ENCODE data around the gene P2RY2. TPM values are rescaled to one million over a fixed set of nuclear protein-coding genes. Genes with fewer than 3 reads are reported as not detected.

Gene P2RY2
- total and polyA plus RNA-seq, 10 of the 15 experiments (the other 5 are each of a cell fraction or from before 2014, with no cell fraction given): 0.03 to 0.23 (median 0.17) TPM; not detected in 7

DNA sequence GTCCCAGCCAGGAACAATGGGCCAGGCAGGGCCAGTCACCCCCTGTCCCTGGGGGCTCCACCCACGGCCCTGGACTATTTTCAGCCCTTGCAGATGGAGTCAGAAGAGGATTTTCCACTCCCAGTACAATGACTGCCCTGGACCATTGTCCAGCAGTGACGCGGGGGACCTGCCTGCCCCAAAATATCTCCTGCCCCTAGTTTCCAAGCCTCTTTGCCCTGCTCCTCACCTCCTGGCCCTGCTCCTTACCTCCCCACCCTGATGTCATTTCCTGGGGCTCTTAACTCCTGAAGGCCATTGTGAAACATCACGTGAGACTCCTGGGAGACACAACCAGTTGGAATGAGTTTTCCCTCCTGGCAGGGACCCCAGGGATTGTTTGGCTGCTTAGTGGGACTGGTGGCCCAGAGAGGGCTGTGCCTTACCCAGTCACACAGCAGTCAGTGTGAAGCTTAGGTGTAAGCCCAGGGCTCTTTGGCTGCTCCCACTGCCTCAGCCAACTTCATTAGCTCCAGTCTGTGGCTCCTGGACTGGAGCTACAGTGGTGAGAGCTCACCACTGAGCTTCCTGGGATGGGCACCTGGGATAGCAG, 22.2 kb downstream of the P2RY2 start:
- ATAC-seq (no peak), DNase-seq (ENCODE audit: low read depth, low spot score) (no peak), FAIRE-seq (no peak)
- no peaks in the 10 kb centered on the region for H3K9me3 ChIP-seq (replicated peaks; ENCODE audit: control insufficient read depth, insufficient read depth, low read length)
- no peak overlapping the region for H2AFZ ChIP-seq (ENCODE audit: control insufficient read depth, low read depth, low read length)
- in situ Hi-C loops (cut with MboI) (loop anchor here (5.0 kb wide), 1 partner anchor 413 kb away; no protein-coding TSS in a partner anchor), intact Hi-C loops (cut with micrococcal nuclease; ENCODE audit: unreplicated experiment) (no loop called here)
- no peak overlapping the region for H3K4me3 ChIP-seq
- H3K4me1 ChIP-seq (ENCODE audit: control insufficient read depth, insufficient read depth, low read length): peaks cover 18% of the 10 kb centered on the region
- H4K20me1 ChIP-seq (ENCODE audit: control insufficient read depth, insufficient read depth): no peaks in the 10 kb centered on the region
- no peaks in the 10 kb centered on the region for H3K79me2 ChIP-seq (ENCODE audit: control insufficient read depth, insufficient read depth, low read length)
- no peaks in the 10 kb centered on the region for H3K36me3 ChIP-seq (ENCODE audit: control insufficient read depth in 2 of 2, insufficient read depth in 2 of 2, low read length in 1 of 2)
- BruUV-seq (replicated peaks): no TSS peak
- TF ChIP-seq YY1 (IDR thresholded peaks at IDR 0.05; ENCODE audit: low read depth, low read length) (no peak), ZNF24 (IDR thresholded peaks at IDR 0.05) (no peak), NR2C1 (IDR thresholded peaks at IDR 0.05) (no peak), MXI1 (IDR thresholded peaks at IDR 0.05; ENCODE audit: low read depth, low read length) (no peak), NR2F1 (conservative IDR thresholded peaks at IDR 0.05) (no peak), EZH2 (IDR thresholded peaks at IDR 0.05; ENCODE audit: borderline replicate concordance, control insufficient read depth, low read depth, low read length) (no peak), NRF1 (conservative IDR thresholded peaks at IDR 0.05; ENCODE audit: low read depth, low read length) (no peak), CREM (IDR thresholded peaks at IDR 0.05; ENCODE audit: low read depth) (no peak), CBFB (IDR thresholded peaks at IDR 0.05; ENCODE audit: low read depth) (no peak), HCFC1 (IDR thresholded peaks at IDR 0.05; ENCODE audit: low read length) (no peak)
- TF ChIP-seq, protein P1, sequence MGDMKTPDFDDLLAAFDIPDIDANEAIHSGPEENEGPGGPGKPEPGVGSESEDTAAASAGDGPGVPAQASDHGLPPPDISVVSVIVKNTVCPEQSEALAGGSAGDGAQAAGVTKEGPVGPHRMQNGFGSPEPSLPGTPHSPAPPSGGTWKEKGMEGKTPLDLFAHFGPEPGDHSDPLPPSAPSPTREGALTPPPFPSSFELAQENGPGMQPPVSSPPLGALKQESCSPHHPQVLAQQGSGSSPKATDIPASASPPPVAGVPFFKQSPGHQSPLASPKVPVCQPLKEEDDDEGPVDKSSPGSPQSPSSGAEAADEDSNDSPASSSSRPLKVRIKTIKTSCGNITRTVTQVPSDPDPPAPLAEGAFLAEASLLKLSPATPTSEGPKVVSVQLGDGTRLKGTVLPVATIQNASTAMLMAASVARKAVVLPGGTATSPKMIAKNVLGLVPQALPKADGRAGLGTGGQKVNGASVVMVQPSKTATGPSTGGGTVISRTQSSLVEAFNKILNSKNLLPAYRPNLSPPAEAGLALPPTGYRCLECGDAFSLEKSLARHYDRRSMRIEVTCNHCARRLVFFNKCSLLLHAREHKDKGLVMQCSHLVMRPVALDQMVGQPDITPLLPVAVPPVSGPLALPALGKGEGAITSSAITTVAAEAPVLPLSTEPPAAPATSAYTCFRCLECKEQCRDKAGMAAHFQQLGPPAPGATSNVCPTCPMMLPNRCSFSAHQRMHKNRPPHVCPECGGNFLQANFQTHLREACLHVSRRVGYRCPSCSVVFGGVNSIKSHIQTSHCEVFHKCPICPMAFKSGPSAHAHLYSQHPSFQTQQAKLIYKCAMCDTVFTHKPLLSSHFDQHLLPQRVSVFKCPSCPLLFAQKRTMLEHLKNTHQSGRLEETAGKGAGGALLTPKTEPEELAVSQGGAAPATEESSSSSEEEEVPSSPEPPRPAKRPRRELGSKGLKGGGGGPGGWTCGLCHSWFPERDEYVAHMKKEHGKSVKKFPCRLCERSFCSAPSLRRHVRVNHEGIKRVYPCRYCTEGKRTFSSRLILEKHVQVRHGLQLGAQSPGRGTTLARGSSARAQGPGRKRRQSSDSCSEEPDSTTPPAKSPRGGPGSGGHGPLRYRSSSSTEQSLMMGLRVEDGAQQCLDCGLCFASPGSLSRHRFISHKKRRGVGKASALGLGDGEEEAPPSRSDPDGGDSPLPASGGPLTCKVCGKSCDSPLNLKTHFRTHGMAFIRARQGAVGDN (IDR thresholded peaks at IDR 0.05): no peak
- TF ChIP-seq, protein P2, sequence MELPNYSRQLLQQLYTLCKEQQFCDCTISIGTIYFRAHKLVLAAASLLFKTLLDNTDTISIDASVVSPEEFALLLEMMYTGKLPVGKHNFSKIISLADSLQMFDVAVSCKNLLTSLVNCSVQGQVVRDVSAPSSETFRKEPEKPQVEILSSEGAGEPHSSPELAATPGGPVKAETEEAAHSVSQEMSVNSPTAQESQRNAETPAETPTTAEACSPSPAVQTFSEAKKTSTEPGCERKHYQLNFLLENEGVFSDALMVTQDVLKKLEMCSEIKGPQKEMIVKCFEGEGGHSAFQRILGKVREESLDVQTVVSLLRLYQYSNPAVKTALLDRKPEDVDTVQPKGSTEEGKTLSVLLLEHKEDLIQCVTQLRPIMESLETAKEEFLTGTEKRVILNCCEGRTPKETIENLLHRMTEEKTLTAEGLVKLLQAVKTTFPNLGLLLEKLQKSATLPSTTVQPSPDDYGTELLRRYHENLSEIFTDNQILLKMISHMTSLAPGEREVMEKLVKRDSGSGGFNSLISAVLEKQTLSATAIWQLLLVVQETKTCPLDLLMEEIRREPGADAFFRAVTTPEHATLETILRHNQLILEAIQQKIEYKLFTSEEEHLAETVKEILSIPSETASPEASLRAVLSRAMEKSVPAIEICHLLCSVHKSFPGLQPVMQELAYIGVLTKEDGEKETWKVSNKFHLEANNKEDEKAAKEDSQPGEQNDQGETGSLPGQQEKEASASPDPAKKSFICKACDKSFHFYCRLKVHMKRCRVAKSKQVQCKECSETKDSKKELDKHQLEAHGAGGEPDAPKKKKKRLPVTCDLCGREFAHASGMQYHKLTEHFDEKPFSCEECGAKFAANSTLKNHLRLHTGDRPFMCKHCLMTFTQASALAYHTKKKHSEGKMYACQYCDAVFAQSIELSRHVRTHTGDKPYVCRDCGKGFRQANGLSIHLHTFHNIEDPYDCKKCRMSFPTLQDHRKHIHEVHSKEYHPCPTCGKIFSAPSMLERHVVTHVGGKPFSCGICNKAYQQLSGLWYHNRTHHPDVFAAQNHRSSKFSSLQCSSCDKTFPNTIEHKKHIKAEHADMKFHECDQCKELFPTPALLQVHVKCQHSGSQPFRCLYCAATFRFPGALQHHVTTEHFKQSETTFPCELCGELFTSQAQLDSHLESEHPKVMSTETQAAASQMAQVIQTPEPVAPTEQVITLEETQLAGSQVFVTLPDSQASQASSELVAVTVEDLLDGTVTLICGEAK (IDR thresholded peaks at IDR 0.05; ENCODE audit: borderline replicate concordance): no peak
- TF ChIP-seq, protein P3, sequence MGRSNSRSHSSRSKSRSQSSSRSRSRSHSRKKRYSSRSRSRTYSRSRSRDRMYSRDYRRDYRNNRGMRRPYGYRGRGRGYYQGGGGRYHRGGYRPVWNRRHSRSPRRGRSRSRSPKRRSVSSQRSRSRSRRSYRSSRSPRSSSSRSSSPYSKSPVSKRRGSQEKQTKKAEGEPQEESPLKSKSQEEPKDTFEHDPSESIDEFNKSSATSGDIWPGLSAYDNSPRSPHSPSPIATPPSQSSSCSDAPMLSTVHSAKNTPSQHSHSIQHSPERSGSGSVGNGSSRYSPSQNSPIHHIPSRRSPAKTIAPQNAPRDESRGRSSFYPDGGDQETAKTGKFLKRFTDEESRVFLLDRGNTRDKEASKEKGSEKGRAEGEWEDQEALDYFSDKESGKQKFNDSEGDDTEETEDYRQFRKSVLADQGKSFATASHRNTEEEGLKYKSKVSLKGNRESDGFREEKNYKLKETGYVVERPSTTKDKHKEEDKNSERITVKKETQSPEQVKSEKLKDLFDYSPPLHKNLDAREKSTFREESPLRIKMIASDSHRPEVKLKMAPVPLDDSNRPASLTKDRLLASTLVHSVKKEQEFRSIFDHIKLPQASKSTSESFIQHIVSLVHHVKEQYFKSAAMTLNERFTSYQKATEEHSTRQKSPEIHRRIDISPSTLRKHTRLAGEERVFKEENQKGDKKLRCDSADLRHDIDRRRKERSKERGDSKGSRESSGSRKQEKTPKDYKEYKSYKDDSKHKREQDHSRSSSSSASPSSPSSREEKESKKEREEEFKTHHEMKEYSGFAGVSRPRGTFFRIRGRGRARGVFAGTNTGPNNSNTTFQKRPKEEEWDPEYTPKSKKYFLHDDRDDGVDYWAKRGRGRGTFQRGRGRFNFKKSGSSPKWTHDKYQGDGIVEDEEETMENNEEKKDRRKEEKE (IDR thresholded peaks at IDR 0.05): no peak
- H3K9ac ChIP-seq (ENCODE audit: control insufficient read depth, insufficient read depth, low read length): no peak overlapping the region
- H3K27me3 ChIP-seq (replicated peaks in 1 of 2; ENCODE audit: control insufficient read depth in 2 of 2, insufficient read depth in 2 of 2, low read length in 1 of 2): no peaks in the 10 kb centered on the region
- POLR2A ChIA-PET: no interaction called here
- SMC1A ChIA-PET (ENCODE audit: uncharacterized antibody, unreplicated experiment): interaction anchor here (0.9 to 11.9 kb wide), 3 partner anchors 47 to 431 kb away, joined by 3 to 188 read pairs (median 3); no protein-coding TSS in a partner anchor
- RAD21 ChIA-PET (ENCODE audit: unreplicated experiment): interaction anchor here (1.4 to 9.3 kb wide), 3 partner anchors 49 to 95 kb away, joined by 4 to 115 read pairs (median 7); no protein-coding TSS in a partner anchor
- no peak overlapping the region for H3K27ac ChIP-seq (ENCODE audit: control insufficient read depth, insufficient read depth)
- WGBS (ENCODE audit: insufficient coverage, insufficient replicate concordance, low lambda C conversion rate, missing lambda C conversion rate): 43% methylated on average over 4 of the region's 4 CpGs
- CTCF ChIA-PET: interaction anchor here (0.6 to 8.3 kb wide), 4 partner anchors 53 to 409 kb away, joined by 3 to 96 read pairs (median 32); no protein-coding TSS in a partner anchor
- no peak overlapping the region for H3K4me2 ChIP-seq (ENCODE audit: control insufficient read depth, insufficient read depth)

Measured in GM12878 (cell line).